Heart left ventricle (tissue), 16 donors: ENCODE results near the gene SPARC. TPM values are rescaled to one million over a fixed set of nuclear protein-coding genes. Genes with fewer than 3 reads are reported as not detected.

Source experiments
- ATAC-seq, 4 donors: fragments of 200-7000 bp; cut with Tn5 transposase; one replicate each; pipeline ENCODE4 v1.9.1; 2020 to 2022; ENCODE audit warnings: moderate library complexity in 4 of 4, mild to moderate bottlenecking in 3 of 4, moderate number of reproducible peaks in 1 of 4
- DNase-seq, 5 donors: peaks; one replicate each; pipeline ENCODE4 v3.0.0-alpha.2; 2020
- H3K27ac ChIP-seq, 12 donors: fragments of 200-600 bp; sonication (generic) in 4 of 12; one replicate each; pipeline versions ENCODE4 v1.5.0 to v1.8.0; 2016 to 2022; ENCODE audit warnings: mild to moderate bottlenecking in 2 of 12
- H3K27me3 ChIP-seq, 9 donors: fragments of 200-600 bp; sonication (generic) in 2 of 9; one replicate each; pipeline versions ENCODE4 v1.5.1 to v1.8.0; 2016 to 2022; ENCODE audit warnings: mild to moderate bottlenecking in 3 of 9
- H3K36me3 ChIP-seq, 9 donors: fragments of 200-600 bp; sonication (generic) in 2 of 9; one replicate each; pipeline versions ENCODE4 v1.5.0 to v1.8.0; 2018 to 2022; ENCODE audit warnings: mild to moderate bottlenecking in 2 of 9
- H3K4me1 ChIP-seq, 12 donors: fragments of 200-600 bp; sonication (generic) in 4 of 12; one replicate each; pipeline versions ENCODE4 v1.5.0 to v1.8.0; 2016 to 2022; ENCODE audit warnings: mild to moderate bottlenecking in 3 of 12
- H3K4me3 ChIP-seq, 12 donors: fragments of 200-600 bp; sonication (generic) in 4 of 12; one replicate each; pipeline versions ENCODE4 v1.5.0 to v1.8.0; 2017 to 2022; ENCODE audit warnings: mild to moderate bottlenecking in 9 of 12, moderate library complexity in 4 of 12
- H3K9me3 ChIP-seq, 12 donors: fragments of 200-600 bp; sonication (generic) in 4 of 12; one replicate each; pipeline versions ENCODE4 v1.5.0 to v1.8.0; 2016 to 2022; ENCODE audit warnings: mild to moderate bottlenecking in 1 of 12
- CTCF ChIP-seq, 12 donors: fragments of 200-600 bp; sonication (generic) in 4 of 12; IDR thresholded peaks; one replicate each; pipeline versions ENCODE4 v1.5.0 to v1.8.0; 2018 to 2022; ENCODE audit warnings: antibody characterized with exemption in 12 of 12, mild to moderate bottlenecking in 5 of 12
- POLR2A ChIP-seq, 2 donors: fragments of 450-650 bp; IDR thresholded peaks; one replicate each; pipeline ENCODE4 v1.6.1; 2017; ENCODE audit warnings: antibody characterized with exemption in 2 of 2, mild to moderate bottlenecking in 2 of 2, moderate library complexity in 2 of 2
- WGBS, 4 donors: extraction: QIAGEN DNeasy Blood & Tissue Kit in 2 of 4; methylation state at CpG; one replicate each; pipeline versions ENCODE4 v1.1.5 to v1.1.7; 2013 to 2018; 5-methylcytosine and 5-hydroxymethylcytosine counted together
- intact Hi-C, 10 donors: fragments of 100-400 bp; cut with DNase I; formaldehyde crosslinking; loops; one replicate each; pipeline versions ENCODE4 v1.11.1 to v1.14.2; 2022
- polyA plus RNA-seq, 2 donors: library from polyadenylated mRNA; stranded (reverse); fragments of 200-250 nt; gene quantifications; one replicate each; pipeline ENCODE4 v1.2.3, GENCODE V29; 2013
- total RNA-seq, 9 donors: library from RNA; depleted of rRNA in 2 of 9; stranded (reverse); fragments of >200 nt in 2 of 9; fragmentation: NEBNext Ultra II Directional in 3 of 9; extraction: Animal tissue kit (Norgen Biotek cat#: 25700) in 3 of 9; gene quantifications; one replicate each; pipeline versions ENCODE4 v1.1.0 to v1.2.4, GENCODE V29; 2016 to 2023
- donor health status: ischemic (EF 13 %, LVEDD 7.1; RV severe dilation, severe dysfunction).
- donor health status: healthy with polysubstance abuse.
- donor health status: DM: no; HTN: yes; CAD: no.
- donor health status: DM: no; HTN: no; CAD: no.
- donor health status: ischemic (EF 25% LVEDD 6.9; RV normal size, moderate dysfunction).
- donor health status: ischemic (EF 25% LVEDD 5.7; RV mildly dilated, moderate dysfunction).
- donor health status: healthy.
- donor health status: DM: yes; HTN: yes; CAD: no.
- donor health status: ischemic (EF 35%, LVEDD 5.7; RV mildly dilated, moderate dysfunction).
- donor health status: nonischemic (EF 11% LVEDD 7.7; RV severe dilation, severe dysfunction).
- donor health status: DM: yes; HTN: yes; CAD: no.
- donor health status: PGD.
- donor health status: ischemic (EF 29% LVEDD 5.4; RV normal size, mild dysfunction).
- donor health status: nonischemic (EF 23%, LVEDD 6.1; RV moderate dilation, normal function).

The SPARC gene
- total and polyA plus RNA-seq, 11 donors: 119 to 1,522 (median 471) TPM

DNA sequence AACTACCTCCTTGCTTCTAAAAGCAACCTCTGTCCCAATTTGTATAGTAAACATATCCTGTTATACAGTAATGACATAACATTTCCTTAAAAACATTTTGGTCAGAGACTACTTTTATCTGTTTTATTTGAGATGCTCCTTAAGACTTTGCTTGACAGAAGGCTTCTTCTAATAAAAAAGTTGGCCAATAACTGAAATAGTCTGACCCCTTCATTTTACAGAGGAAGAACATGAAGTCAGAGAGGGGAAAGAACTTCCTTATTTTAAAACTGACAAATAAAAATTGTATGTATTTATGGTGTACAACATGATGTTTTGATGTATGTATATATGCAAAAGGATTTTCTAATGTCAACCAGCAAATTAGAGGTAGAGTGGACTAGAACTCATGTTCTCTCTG lies 35.8 kb upstream of the SPARC start:
- no peaks in the 10 kb centered on the region for H3K27me3 ChIP-seq
- ATAC-seq (no peak), DNase-seq (no peak)
- no peak overlapping the region for H3K4me3 ChIP-seq
- TF ChIP-seq CTCF (IDR thresholded peaks at IDR 0.05) (no peak), POLR2A (IDR thresholded peaks at IDR 0.05) (no peak)
- intact Hi-C loops: loop anchor here in 4 of 10 donors (5.0 kb wide), 2 partner anchors 60 to 65 kb away; no protein-coding TSS in a partner anchor
- H3K9me3 ChIP-seq: no peaks in the 10 kb centered on the region
- no peak overlapping the region for H3K27ac ChIP-seq
- peaks cover 0 to 48% (median 10%) of the 10 kb centered on the region in 12 donors for H3K4me1 ChIP-seq
- H3K36me3 ChIP-seq: no peaks in the 10 kb centered on the region

- H3K36me3 ChIP-seq: no peaks in the 10 kb centered on the region
- intact Hi-C loops: loop anchor here in 4 of 10 donors (5.0 kb wide), 2 partner anchors 60 to 65 kb away; no protein-coding TSS in a partner anchor
- peaks cover 0 to 50% (median 10%) of the 10 kb centered on the region in 12 donors for H3K4me1 ChIP-seq
- ATAC-seq: no peak
- no peak for TF ChIP-seq POLR2A (IDR thresholded peaks at IDR 0.05)
- no peak for TF ChIP-seq CTCF (IDR thresholded peaks at IDR 0.05)
- H3K27me3 ChIP-seq: no peaks in the 10 kb centered on the region
- H3K4me3 ChIP-seq: no peak overlapping the region
- DNase-seq: no peak
- H3K9me3 ChIP-seq: no peaks in the 10 kb centered on the region
- no peak overlapping the region for H3K27ac ChIP-seq
Measured at GRCh38 chr5:151721812-151722391, 35.2 kb upstream of the SPARC start.

- ATAC-seq (no peak), DNase-seq (no peak)
- intact Hi-C loops: loop anchor here in 4 of 10 donors (5.0 kb wide), 2 partner anchors 59 to 64 kb away; no protein-coding TSS in a partner anchor
- no peak overlapping the region for H3K4me3 ChIP-seq
- peaks cover 0 to 50% (median 10%) of the 10 kb centered on the region in 12 donors for H3K4me1 ChIP-seq
- H3K27me3 ChIP-seq: no peaks in the 10 kb centered on the region
- no peak for TF ChIP-seq POLR2A (IDR thresholded peaks at IDR 0.05)
- TF ChIP-seq CTCF (IDR thresholded peaks at IDR 0.05): no peak
- H3K27ac ChIP-seq: no peak overlapping the region
- 84 to 92% (median 88%) methylated on average over 3 of the region's 3 CpGs for WGBS, 4 donors
- no peaks in the 10 kb centered on the region for H3K9me3 ChIP-seq
- no peaks in the 10 kb centered on the region for H3K36me3 ChIP-seq
Measured at GRCh38 chr5:151721087-151721646, 34.5 kb upstream of the SPARC start.

DNA sequence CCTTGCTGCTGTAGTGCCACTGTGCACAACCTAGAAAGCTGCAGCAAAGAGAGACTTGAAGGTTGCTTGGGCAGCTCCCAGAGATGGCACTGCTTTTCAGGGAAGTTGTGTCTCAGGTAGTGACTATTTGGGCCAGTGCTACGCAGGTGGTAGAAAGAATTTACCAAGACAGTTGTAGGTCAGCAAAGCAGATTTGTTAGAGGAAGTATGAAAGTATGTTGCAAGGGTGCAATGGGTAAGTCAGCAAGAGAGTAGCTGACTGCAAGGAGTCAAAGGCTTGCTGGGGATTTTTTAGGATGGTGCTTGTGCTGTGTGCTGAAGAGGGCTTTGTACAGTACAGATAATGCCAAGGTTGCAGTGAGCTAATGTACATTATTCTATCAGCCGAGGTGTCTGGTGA lies 33.5 kb upstream of the SPARC start:
- 92 to 96% (median 94%) methylated on average over 2 of the region's 2 CpGs for WGBS, 4 donors

More for the DNA sequence above, 33.5 kb upstream of the SPARC start:
- no peaks in the 10 kb centered on the region for H3K27me3 ChIP-seq
- no peaks in the 10 kb centered on the region for H3K9me3 ChIP-seq
- no peaks in the 10 kb centered on the region for H3K36me3 ChIP-seq
- intact Hi-C loops: loop anchor here in 4 of 10 donors (5.0 kb wide), 2 partner anchors 58 to 63 kb away; no protein-coding TSS in a partner anchor
- TF ChIP-seq POLR2A (IDR thresholded peaks at IDR 0.05) (no peak), CTCF (IDR thresholded peaks at IDR 0.05) (no peak)
- peak overlapping the region in 2 of 12 donors; percentile 65 for H3K27ac ChIP-seq
- ATAC-seq: no peak
- H3K4me1 ChIP-seq: peaks cover 0 to 50% (median 10%) of the 10 kb centered on the region in 12 donors
- H3K4me3 ChIP-seq: no peak overlapping the region
- no peak for DNase-seq
